ENCODE data around the gene INTS12.

- TF ChIP-seq POLR2A (IDR thresholded peaks at IDR 0.05) (no peak), CTCF (IDR thresholded peaks at IDR 0.05) (no peak)
These were observed 33.1 kb upstream of the INTS12 start for GRCh38 chr4:105741548-105741947.

All from esophagus squamous epithelium (tissue), 4 donors.